Measurements from ENCODE around the gene TIMM10B.

DNA sequence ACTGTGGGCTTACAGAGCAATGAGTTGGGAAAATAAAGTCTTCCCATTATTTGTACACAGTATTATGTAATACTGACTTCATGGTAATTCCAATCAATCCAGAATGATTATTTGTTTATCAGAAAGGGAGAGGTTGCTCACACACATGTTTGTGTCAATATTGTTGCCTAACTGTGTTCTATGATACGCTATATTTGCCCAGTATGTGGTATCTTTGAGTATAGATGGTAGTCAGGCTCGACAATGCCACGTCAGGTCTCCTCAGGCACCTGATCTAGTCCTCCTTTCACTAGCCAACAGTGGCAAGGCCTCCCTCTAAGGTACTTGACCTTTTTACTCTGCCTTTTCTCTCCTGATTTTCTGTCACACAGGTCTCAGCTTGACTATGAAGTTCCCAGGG lies 21.1 kb downstream of the TIMM10B start:
- no peak for TF ChIP-seq POLR2A (IDR thresholded peaks at IDR 0.05)
- TF ChIP-seq, protein P1, sequence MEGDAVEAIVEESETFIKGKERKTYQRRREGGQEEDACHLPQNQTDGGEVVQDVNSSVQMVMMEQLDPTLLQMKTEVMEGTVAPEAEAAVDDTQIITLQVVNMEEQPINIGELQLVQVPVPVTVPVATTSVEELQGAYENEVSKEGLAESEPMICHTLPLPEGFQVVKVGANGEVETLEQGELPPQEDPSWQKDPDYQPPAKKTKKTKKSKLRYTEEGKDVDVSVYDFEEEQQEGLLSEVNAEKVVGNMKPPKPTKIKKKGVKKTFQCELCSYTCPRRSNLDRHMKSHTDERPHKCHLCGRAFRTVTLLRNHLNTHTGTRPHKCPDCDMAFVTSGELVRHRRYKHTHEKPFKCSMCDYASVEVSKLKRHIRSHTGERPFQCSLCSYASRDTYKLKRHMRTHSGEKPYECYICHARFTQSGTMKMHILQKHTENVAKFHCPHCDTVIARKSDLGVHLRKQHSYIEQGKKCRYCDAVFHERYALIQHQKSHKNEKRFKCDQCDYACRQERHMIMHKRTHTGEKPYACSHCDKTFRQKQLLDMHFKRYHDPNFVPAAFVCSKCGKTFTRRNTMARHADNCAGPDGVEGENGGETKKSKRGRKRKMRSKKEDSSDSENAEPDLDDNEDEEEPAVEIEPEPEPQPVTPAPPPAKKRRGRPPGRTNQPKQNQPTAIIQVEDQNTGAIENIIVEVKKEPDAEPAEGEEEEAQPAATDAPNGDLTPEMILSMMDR (IDR thresholded peaks at IDR 0.05): no peak
